ENCODE results near the gene AGAP6.
"Not testable (repeated sequence)": the region's sequence is repeated elsewhere in the genome, so short reads cannot be mapped to it uniquely, and the experiment has no call there.

The AGAP6 gene

DNA sequence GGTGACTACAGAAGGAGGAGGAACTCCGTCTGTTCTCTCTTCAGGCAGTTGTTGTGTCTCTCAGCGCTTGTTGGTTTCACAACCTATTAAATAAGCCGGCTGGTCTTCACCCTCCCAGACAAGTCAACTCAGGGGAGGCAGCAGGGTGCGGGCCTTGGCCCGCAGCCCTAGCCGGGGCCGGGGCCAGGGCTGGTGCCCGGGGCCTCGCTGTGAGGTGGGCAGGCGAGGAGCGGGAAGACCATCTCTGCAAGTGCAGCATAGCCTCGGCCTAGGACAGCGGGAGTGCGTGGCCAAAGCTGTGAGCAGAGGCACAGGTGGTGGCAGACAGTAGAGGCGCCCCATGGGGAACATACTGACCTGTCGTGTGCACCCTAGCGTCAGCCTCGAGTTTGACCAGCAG lies at the start of gene AGAP6:
Gene AGAP6 (plus strand): TSS at position 31 of the 400 bp plus-strand sequence. CDS start 310 bp downstream, at position 341.
- not testable (repeated sequence) for H3K27ac ChIP-seq (ENCODE audit: low read depth, low read length); H3K27me3 ChIP-seq (ENCODE audit: control insufficient read depth, insufficient read depth, low read length); H3K4me3 ChIP-seq (ENCODE audit: low read length); H3K9ac ChIP-seq (ENCODE audit: low read length); H3K4me1 ChIP-seq (ENCODE audit: control insufficient read depth, insufficient read depth, low read length); H3K36me3 ChIP-seq (ENCODE audit: control insufficient read depth, insufficient read depth, low read length)

DNA sequence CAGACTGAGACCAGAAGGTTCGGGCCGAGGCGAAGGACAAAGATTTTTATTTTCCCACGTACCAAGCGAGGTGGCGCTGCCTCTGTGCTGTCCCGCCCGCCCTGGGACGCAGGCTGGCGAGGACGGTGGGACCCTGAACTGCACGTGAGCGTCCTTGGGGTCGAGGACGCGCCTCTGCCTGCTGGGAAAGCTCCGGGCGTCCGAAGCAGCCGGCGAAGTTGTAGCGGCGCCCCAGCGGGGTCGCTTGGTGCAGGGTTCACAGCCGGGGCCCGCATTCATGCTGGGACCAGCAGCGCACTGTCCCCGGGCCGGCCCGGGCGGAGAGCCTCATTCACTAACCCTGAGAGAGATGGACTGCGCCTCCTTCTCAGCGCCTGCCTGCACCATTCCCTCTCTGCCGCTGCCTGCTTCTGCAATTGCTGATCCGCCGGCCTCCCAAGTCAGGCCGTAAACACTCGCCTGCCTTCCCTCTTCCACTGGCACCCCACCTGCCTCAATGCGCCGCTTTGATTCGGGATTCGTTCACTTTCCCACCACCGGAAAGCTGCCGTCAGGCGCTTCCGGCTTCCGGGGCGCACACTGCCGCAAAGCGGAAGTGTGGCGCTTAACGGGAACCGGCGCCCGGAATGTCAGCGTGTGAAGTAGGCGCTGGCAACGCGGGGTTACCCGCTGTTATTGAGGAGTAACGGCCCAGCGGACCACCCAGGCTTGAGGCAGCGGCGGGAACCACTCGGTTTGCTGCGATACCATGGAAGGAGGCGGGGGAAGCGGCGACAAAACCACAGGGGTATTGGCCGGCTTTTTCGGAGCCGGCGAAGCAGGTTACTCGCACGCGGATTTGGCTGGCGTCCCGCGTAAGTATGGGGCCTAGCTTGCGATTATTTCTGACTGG lies 46.5 kb upstream of the AGAP6 start, which contains the start of the genes PARG and TIMM23B:
Gene PARG (minus strand): TSS at position 581 of the 892 bp plus-strand sequence. CDS start 302 bp downstream, at position 279.
Gene TIMM23B (plus strand): TSS at position 607 of the 892 bp plus-strand sequence. CDS start 142 bp downstream, at position 749.
- H3K27ac ChIP-seq (ENCODE audit: low read depth, low read length): peak within 1 kb of the TSS; percentile 36
- H3K4me1 ChIP-seq (ENCODE audit: control insufficient read depth, insufficient read depth, low read length); H3K36me3 ChIP-seq (ENCODE audit: control insufficient read depth, insufficient read depth, low read length); H3K27me3 ChIP-seq (ENCODE audit: control insufficient read depth, insufficient read depth, low read length): not testable (repeated sequence)
- peak within 1 kb of the TSS; percentile 87 for H3K4me3 ChIP-seq (ENCODE audit: low read length)
- peak within 1 kb of the TSS; percentile 59 for H3K9ac ChIP-seq (ENCODE audit: low read length)

GRCh38 chr10:49942339-49942705 lies 45.9 kb upstream of the AGAP6 start:
- H3K4me1 ChIP-seq (ENCODE audit: control insufficient read depth, insufficient read depth, low read length); H3K36me3 ChIP-seq (ENCODE audit: control insufficient read depth, insufficient read depth, low read length); H3K27me3 ChIP-seq (ENCODE audit: control insufficient read depth, insufficient read depth, low read length): not testable (repeated sequence)
- peak overlapping the region; percentile 59 for H3K9ac ChIP-seq (ENCODE audit: low read length)
- H3K27ac ChIP-seq (ENCODE audit: low read depth, low read length): peak overlapping the region; percentile 36
- H3K4me3 ChIP-seq (ENCODE audit: low read length): peak overlapping the region; percentile 87

GRCh38 chr10:49943607-49944006 lies 44.6 kb upstream of the AGAP6 start:
- not testable (repeated sequence) for H3K9ac ChIP-seq (ENCODE audit: low read length); H3K4me3 ChIP-seq (ENCODE audit: low read length); H3K27me3 ChIP-seq (ENCODE audit: control insufficient read depth, insufficient read depth, low read length); H3K27ac ChIP-seq (ENCODE audit: low read depth, low read length); H3K36me3 ChIP-seq (ENCODE audit: control insufficient read depth, insufficient read depth, low read length); H3K4me1 ChIP-seq (ENCODE audit: control insufficient read depth, insufficient read depth, low read length)

DNA sequence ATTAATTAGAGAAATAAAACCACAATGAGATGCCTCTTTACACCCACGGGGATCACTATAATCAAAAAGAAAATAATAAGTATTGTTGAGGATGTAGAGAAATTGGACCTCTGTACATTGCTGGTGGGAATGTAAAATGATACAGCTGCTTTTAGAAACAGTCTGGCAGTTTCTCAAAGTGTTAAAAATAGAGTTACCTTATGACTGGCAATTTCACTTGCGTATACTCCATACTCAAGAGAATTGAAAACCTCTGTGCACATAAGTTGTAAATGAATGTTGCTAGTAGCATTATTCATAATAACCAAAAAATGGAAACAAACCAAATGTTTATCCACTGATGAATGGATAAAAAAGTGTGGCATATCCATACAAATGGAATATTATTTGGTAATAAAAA lies 40.1 kb upstream of the AGAP6 start:
- H3K4me3 ChIP-seq (ENCODE audit: low read length); H3K36me3 ChIP-seq (ENCODE audit: control insufficient read depth, insufficient read depth, low read length); H3K27ac ChIP-seq (ENCODE audit: low read depth, low read length): not testable (repeated sequence)

DNA sequence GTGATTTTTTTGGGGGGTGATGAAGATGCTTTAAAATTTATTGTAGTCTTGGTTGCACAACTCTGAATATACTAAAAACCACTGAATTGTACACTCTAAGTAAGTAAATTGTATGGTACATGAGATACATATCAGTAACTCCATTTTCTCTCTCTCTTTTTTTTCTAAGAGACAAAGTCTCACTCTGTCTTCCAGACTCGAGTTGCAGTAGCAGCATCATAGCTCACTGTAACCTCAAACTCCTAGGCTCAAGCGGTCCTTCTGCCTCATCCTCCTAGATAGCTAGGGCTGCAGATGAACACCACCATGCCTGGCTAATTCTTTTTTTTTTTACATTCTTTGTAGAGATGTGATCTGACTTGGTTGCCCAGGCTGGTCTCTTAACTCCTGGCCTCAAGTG lies 39.5 kb upstream of the AGAP6 start:
- H3K36me3 ChIP-seq (ENCODE audit: control insufficient read depth, insufficient read depth, low read length); H3K9ac ChIP-seq (ENCODE audit: low read length); H3K27me3 ChIP-seq (ENCODE audit: control insufficient read depth, insufficient read depth, low read length); H3K27ac ChIP-seq (ENCODE audit: low read depth, low read length); H3K4me1 ChIP-seq (ENCODE audit: control insufficient read depth, insufficient read depth, low read length); H3K4me3 ChIP-seq (ENCODE audit: low read length): not testable (repeated sequence)

More for the DNA sequence above, 40.1 kb upstream of the AGAP6 start:
- H3K9ac ChIP-seq (ENCODE audit: low read length); H3K27me3 ChIP-seq (ENCODE audit: control insufficient read depth, insufficient read depth, low read length); H3K4me1 ChIP-seq (ENCODE audit: control insufficient read depth, insufficient read depth, low read length): not testable (repeated sequence)

- not testable (repeated sequence) for H3K27ac ChIP-seq (ENCODE audit: low read depth, low read length); H3K9ac ChIP-seq (ENCODE audit: low read length); H3K36me3 ChIP-seq (ENCODE audit: control insufficient read depth, insufficient read depth, low read length); H3K27me3 ChIP-seq (ENCODE audit: control insufficient read depth, insufficient read depth, low read length); H3K4me1 ChIP-seq (ENCODE audit: control insufficient read depth, insufficient read depth, low read length); H3K4me3 ChIP-seq (ENCODE audit: low read length)
These were observed 36.2 kb upstream of the AGAP6 start for GRCh38 chr10:49952006-49952405.

DNA sequence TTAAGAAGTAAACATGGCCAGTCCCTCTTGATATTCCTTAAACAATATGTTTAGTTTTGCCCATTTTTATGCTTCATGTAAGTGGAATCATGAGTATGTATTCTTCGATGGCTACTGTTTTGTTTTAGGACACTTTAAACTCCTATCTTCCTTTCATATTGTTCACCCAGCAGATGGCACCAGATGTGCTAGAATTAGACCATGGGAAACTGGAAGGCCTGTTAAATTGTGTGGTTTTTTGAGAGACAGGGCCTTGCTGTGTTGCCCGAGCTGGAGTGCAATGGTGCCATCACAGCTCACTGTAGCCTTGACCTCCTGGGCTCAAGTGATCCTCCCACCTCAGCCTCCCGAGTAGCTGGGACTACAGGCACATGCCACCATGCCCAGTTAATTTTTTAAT lies 35.1 kb upstream of the AGAP6 start:
- not testable (repeated sequence) for H3K9ac ChIP-seq (ENCODE audit: low read length); H3K36me3 ChIP-seq (ENCODE audit: control insufficient read depth, insufficient read depth, low read length); H3K4me1 ChIP-seq (ENCODE audit: control insufficient read depth, insufficient read depth, low read length); H3K27me3 ChIP-seq (ENCODE audit: control insufficient read depth, insufficient read depth, low read length); H3K27ac ChIP-seq (ENCODE audit: low read depth, low read length); H3K4me3 ChIP-seq (ENCODE audit: low read length)

DNA sequence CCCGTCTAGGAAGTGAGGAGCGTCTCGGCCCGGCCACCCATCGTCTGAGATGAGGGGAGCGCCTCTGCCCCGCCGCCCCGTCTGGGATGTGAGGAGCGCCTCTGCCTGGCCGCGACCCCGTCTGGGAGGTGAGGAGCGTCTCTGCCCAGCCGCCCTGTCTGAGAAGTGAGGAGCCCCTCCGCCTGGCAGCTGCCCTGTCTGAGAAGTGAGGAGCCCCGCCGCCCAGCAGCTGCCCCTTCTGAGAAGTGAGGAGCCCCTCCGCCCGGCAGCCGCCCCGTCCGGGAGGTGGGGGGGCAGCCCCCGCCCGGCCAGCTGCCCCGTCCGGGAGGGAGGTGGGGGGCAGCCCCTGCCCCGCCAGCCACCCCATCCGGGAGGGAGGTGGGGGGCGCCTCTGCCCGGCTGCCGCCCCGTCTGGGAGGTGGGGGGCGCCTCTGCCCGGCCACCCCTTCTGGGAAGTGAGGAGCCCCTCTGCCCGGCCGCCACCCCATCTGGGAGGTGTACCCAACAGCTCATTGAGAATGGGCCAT lies 17.8 kb upstream of the AGAP6 start:
- H3K4me1 ChIP-seq (ENCODE audit: control insufficient read depth, insufficient read depth, low read length); H3K4me3 ChIP-seq (ENCODE audit: low read length); H3K9ac ChIP-seq (ENCODE audit: low read length); H3K27ac ChIP-seq (ENCODE audit: low read depth, low read length); H3K36me3 ChIP-seq (ENCODE audit: control insufficient read depth, insufficient read depth, low read length); H3K27me3 ChIP-seq (ENCODE audit: control insufficient read depth, insufficient read depth, low read length): not testable (repeated sequence)

- not testable (repeated sequence) for H3K27ac ChIP-seq (ENCODE audit: low read depth, low read length); H3K27me3 ChIP-seq (ENCODE audit: control insufficient read depth, insufficient read depth, low read length); H3K4me1 ChIP-seq (ENCODE audit: control insufficient read depth, insufficient read depth, low read length); H3K9ac ChIP-seq (ENCODE audit: low read length); H3K4me3 ChIP-seq (ENCODE audit: low read length); H3K36me3 ChIP-seq (ENCODE audit: control insufficient read depth, insufficient read depth, low read length)
These were observed 16.7 kb upstream of the AGAP6 start for GRCh38 chr10:49971466-49971865.

GRCh38 chr10:49972094-49972493 lies 16.1 kb upstream of the AGAP6 start:
- not testable (repeated sequence) for H3K36me3 ChIP-seq (ENCODE audit: control insufficient read depth, insufficient read depth, low read length)

GRCh38 chr10:49977756-49978155 lies 10.4 kb upstream of the AGAP6 start:
- H3K4me1 ChIP-seq (ENCODE audit: control insufficient read depth, insufficient read depth, low read length); H3K27ac ChIP-seq (ENCODE audit: low read depth, low read length); H3K36me3 ChIP-seq (ENCODE audit: control insufficient read depth, insufficient read depth, low read length); H3K4me3 ChIP-seq (ENCODE audit: low read length); H3K27me3 ChIP-seq (ENCODE audit: control insufficient read depth, insufficient read depth, low read length); H3K9ac ChIP-seq (ENCODE audit: low read length): not testable (repeated sequence)

More at GRCh38 chr10:49972094-49972493, 16.1 kb upstream of the AGAP6 start:
- H3K4me3 ChIP-seq (ENCODE audit: low read length); H3K27me3 ChIP-seq (ENCODE audit: control insufficient read depth, insufficient read depth, low read length); H3K4me1 ChIP-seq (ENCODE audit: control insufficient read depth, insufficient read depth, low read length); H3K27ac ChIP-seq (ENCODE audit: low read depth, low read length); H3K9ac ChIP-seq (ENCODE audit: low read length): not testable (repeated sequence)

- H3K27ac ChIP-seq (ENCODE audit: low read depth, low read length); H3K4me3 ChIP-seq (ENCODE audit: low read length); H3K9ac ChIP-seq (ENCODE audit: low read length); H3K4me1 ChIP-seq (ENCODE audit: control insufficient read depth, insufficient read depth, low read length); H3K36me3 ChIP-seq (ENCODE audit: control insufficient read depth, insufficient read depth, low read length); H3K27me3 ChIP-seq (ENCODE audit: control insufficient read depth, insufficient read depth, low read length): not testable (repeated sequence)
These were observed 999 bp upstream of the AGAP6 start for GRCh38 chr10:49987207-49987606.
